Activated naive CD8-positive, alpha-beta T cell (primary cell): Measurements from ENCODE around the gene PCNP.
"Not testable (repeated sequence)": the region's sequence is repeated elsewhere in the genome, so short reads cannot be mapped to it uniquely, and the experiment has no call there.

Experiments used
- H3K27ac Mint-ChIP-seq: one replicate; pipeline ENCODE4 v1.8.0; 2021; ENCODE audit warnings: mixed read lengths
- H3K27me3 Mint-ChIP-seq: one replicate; pipeline ENCODE4 v1.8.0; 2021; ENCODE audit warnings: mixed read lengths
- H3K36me3 Mint-ChIP-seq: one replicate; pipeline ENCODE4 v1.8.0; 2021; ENCODE audit warnings: mixed read lengths
- H3K4me1 Mint-ChIP-seq: one replicate; pipeline ENCODE4 v1.8.0; 2021; ENCODE audit warnings: low read depth, mixed read lengths
- H3K4me3 Mint-ChIP-seq: one replicate; pipeline ENCODE4 v1.8.0; 2021; ENCODE audit warnings: mild to moderate bottlenecking, mixed read lengths
- H3K9me3 Mint-ChIP-seq: one replicate; pipeline ENCODE4 v1.8.0; 2021; ENCODE audit warnings: low read depth, mixed read lengths

Gene PCNP

GRCh38 chr3:101603184-101603583, 29.2 kb downstream of the PCNP start:
- Mint-ChIP-seq H3K36me3 (peaks cover 2% of the 10 kb centered on the region), H3K4me1 (no peaks in the 10 kb centered on the region), H3K4me3 (no peak overlapping the region), H3K27me3 (no peaks in the 10 kb centered on the region), H3K9me3 (no peaks in the 10 kb centered on the region), H3K27ac (no peak overlapping the region)

GRCh38 chr3:101605398-101605797, 31.4 kb downstream of the PCNP start:
- H3K36me3 Mint-ChIP-seq, H3K9me3 Mint-ChIP-seq, H3K4me1 Mint-ChIP-seq, H3K27me3 Mint-ChIP-seq, H3K27ac Mint-ChIP-seq, H3K4me3 Mint-ChIP-seq: not testable (repeated sequence)

- Mint-ChIP-seq H3K27me3 (no peaks in the 10 kb centered on the region), H3K9me3 (no peaks in the 10 kb centered on the region), H3K27ac (no peak overlapping the region), H3K4me1 (no peaks in the 10 kb centered on the region), H3K4me3 (no peak overlapping the region), H3K36me3 (no peaks in the 10 kb centered on the region)
Measured at GRCh38 chr3:101611023-101611422, 37.0 kb downstream of the PCNP start.

DNA sequence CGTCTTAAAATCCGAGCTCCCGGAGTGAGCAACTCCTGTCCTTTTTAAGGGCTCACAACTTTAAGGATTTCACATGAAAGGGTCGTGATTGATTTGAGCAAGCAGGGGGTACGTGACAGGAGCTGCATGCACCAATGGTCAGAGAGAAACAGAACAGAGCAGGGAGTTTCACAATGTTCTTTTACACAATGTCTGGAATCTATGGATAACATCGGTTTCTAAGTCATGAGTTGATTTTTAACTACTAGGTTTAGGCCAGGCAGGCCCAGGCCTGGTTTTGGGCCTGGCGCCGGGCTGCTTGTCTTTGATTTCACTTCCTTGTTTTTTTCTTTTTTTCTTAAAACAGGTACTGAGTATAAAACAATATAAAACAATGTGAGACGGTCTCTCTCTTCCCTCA, 39.0 kb downstream of the PCNP start:
- H3K4me1 Mint-ChIP-seq, H3K9me3 Mint-ChIP-seq, H3K36me3 Mint-ChIP-seq, H3K27ac Mint-ChIP-seq, H3K27me3 Mint-ChIP-seq, H3K4me3 Mint-ChIP-seq: not testable (repeated sequence)

- no peaks in the 10 kb centered on the region for H3K9me3 Mint-ChIP-seq
- no peak overlapping the region for H3K27ac Mint-ChIP-seq
- no peaks in the 10 kb centered on the region for H3K4me1 Mint-ChIP-seq
- no peaks in the 10 kb centered on the region for H3K36me3 Mint-ChIP-seq
- H3K4me3 Mint-ChIP-seq, result no peak overlapping the region
- no peaks in the 10 kb centered on the region for H3K27me3 Mint-ChIP-seq
Measured at GRCh38 chr3:101615525-101615924, 41.5 kb downstream of the PCNP start.

DNA sequence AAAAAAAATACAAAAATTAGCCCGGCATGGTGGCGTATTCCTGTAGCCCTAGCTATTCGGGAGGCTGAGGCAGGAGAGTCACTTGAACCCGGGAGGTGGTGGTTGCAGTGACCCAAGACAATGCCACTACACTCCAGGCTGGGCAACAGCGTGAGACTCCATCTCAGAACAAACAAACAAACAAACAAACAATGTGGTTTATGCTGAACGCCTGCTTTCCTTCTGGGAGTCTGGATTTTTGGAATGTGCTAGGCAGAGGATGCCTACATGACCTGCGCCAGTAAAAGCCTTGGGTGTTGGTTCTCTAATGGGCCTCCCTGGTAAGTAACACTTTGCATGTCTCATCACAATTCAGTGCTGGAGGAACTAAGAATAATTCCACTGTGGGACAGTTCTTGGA, 43.5 kb downstream of the PCNP start:
- H3K4me3 Mint-ChIP-seq, result no peak overlapping the region
- H3K4me1 Mint-ChIP-seq, result no peaks in the 10 kb centered on the region
- H3K36me3 Mint-ChIP-seq, result no peaks in the 10 kb centered on the region
- no peak overlapping the region for H3K27ac Mint-ChIP-seq
- no peaks in the 10 kb centered on the region for H3K27me3 Mint-ChIP-seq
- H3K9me3 Mint-ChIP-seq, result no peaks in the 10 kb centered on the region

GRCh38 chr3:101618726-101619125, 44.7 kb downstream of the PCNP start:
- no peaks in the 10 kb centered on the region for H3K36me3 Mint-ChIP-seq
- no peaks in the 10 kb centered on the region for H3K9me3 Mint-ChIP-seq
- H3K27ac Mint-ChIP-seq, result no peak overlapping the region
- no peak overlapping the region for H3K4me3 Mint-ChIP-seq
- no peaks in the 10 kb centered on the region for H3K27me3 Mint-ChIP-seq
- H3K4me1 Mint-ChIP-seq, result no peaks in the 10 kb centered on the region

DNA sequence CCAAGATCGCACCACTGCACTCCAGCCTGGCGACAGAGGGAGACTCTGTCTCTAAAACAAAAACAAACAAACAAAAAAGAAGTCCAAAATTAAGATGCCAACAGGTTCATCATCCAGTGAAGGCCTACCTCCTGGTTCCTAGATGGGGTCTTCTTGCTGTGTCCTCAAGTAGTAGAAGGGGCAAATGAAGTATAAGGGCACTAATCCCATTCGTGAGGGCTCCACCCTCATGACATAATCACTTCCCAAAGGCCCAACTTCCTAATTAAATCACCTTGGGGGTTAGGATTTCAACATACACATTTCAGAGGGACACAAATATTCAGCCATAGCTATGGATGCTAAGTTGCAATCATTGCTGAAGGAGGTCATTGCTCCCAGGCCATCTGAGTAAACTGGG, 45.8 kb downstream of the PCNP start:
- Mint-ChIP-seq H3K4me3 (no peak overlapping the region), H3K36me3 (no peaks in the 10 kb centered on the region), H3K27ac (no peak overlapping the region), H3K4me1 (no peaks in the 10 kb centered on the region), H3K9me3 (no peaks in the 10 kb centered on the region), H3K27me3 (no peaks in the 10 kb centered on the region)

DNA sequence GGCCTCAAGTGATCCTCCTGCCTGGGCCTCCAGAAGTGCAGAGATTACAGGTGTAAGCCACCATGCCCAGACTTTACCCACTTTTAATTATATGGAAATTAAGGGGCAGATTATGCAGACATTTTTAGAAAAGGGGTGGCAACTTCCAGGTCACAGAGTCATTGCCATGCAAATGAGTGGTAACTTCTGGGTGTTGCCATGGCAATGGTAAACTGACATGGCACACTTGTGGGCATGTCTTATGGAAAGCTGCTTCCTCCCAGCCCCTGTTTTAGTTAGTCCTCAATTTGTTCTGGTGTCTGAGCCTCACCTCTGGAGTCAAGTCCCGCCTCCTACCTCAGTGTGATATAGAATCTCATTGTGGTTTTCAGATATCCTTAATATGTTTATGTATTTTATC, 49.7 kb downstream of the PCNP start:
- Mint-ChIP-seq H3K27ac (no peak overlapping the region), H3K27me3 (no peaks in the 10 kb centered on the region), H3K36me3 (peaks cover 5% of the 10 kb centered on the region), H3K4me1 (no peaks in the 10 kb centered on the region), H3K9me3 (no peaks in the 10 kb centered on the region), H3K4me3 (no peak overlapping the region)

- no peaks in the 10 kb centered on the region for H3K4me1 Mint-ChIP-seq
- no peak overlapping the region for H3K4me3 Mint-ChIP-seq
- no peaks in the 10 kb centered on the region for H3K9me3 Mint-ChIP-seq
- H3K36me3 Mint-ChIP-seq, result peaks cover 5% of the 10 kb centered on the region
- no peaks in the 10 kb centered on the region for H3K27me3 Mint-ChIP-seq
- H3K27ac Mint-ChIP-seq, result no peak overlapping the region
Measured at GRCh38 chr3:101624857-101625256, 50.9 kb downstream of the PCNP start.

GRCh38 chr3:101625879-101626278, 51.9 kb downstream of the PCNP start:
- Mint-ChIP-seq H3K27me3 (no peaks in the 10 kb centered on the region), H3K9me3 (no peaks in the 10 kb centered on the region), H3K36me3 (peaks cover 5% of the 10 kb centered on the region), H3K4me1 (no peaks in the 10 kb centered on the region), H3K4me3 (no peak overlapping the region), H3K27ac (no peak overlapping the region)

- Mint-ChIP-seq H3K4me3 (no peak overlapping the region), H3K9me3 (no peaks in the 10 kb centered on the region), H3K27ac (no peak overlapping the region), H3K36me3 (peaks cover 5% of the 10 kb centered on the region), H3K27me3 (no peaks in the 10 kb centered on the region), H3K4me1 (no peaks in the 10 kb centered on the region)
Measured at GRCh38 chr3:101629219-101629618, 55.2 kb downstream of the PCNP start.

GRCh38 chr3:101631098-101631796, 57.3 kb downstream of the PCNP start:
- H3K27ac Mint-ChIP-seq, result no peak overlapping the region
- H3K4me1 Mint-ChIP-seq, result peaks cover 1% of the 10 kb centered on the region
- no peaks in the 10 kb centered on the region for H3K36me3 Mint-ChIP-seq
- no peaks in the 10 kb centered on the region for H3K9me3 Mint-ChIP-seq
- no peak overlapping the region for H3K4me3 Mint-ChIP-seq
- no peaks in the 10 kb centered on the region for H3K27me3 Mint-ChIP-seq

- H3K4me1 Mint-ChIP-seq, H3K4me3 Mint-ChIP-seq, H3K9me3 Mint-ChIP-seq, H3K27ac Mint-ChIP-seq, H3K36me3 Mint-ChIP-seq, H3K27me3 Mint-ChIP-seq: not testable (repeated sequence)
Measured at GRCh38 chr3:101631959-101632358, 58.0 kb downstream of the PCNP start.

DNA sequence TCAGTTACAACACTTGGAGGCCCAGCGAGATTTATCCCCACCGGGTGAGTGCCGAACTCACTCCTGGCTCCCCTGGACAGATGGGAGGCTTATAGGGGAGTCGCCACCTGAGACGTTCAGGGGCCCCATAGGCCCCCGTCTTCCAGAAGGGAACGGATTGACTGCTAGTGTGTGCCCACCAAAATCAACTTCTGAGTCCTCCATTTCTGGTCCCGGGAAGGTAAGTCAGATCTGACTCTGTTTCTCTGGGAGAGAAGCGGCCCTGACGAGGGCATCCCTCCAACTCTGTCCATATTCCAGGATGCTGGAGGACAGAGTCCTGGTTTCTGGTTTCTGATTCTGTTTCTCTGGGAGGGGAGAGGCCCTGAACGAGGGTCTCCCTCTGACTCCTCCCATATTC, 58.6 kb downstream of the PCNP start:
- H3K27me3 Mint-ChIP-seq, result no peaks in the 10 kb centered on the region
- H3K36me3 Mint-ChIP-seq, result no peaks in the 10 kb centered on the region
- peaks cover 3% of the 10 kb centered on the region for H3K4me1 Mint-ChIP-seq
- no peak overlapping the region for H3K27ac Mint-ChIP-seq
- no peaks in the 10 kb centered on the region for H3K9me3 Mint-ChIP-seq
- no peak overlapping the region for H3K4me3 Mint-ChIP-seq

DNA sequence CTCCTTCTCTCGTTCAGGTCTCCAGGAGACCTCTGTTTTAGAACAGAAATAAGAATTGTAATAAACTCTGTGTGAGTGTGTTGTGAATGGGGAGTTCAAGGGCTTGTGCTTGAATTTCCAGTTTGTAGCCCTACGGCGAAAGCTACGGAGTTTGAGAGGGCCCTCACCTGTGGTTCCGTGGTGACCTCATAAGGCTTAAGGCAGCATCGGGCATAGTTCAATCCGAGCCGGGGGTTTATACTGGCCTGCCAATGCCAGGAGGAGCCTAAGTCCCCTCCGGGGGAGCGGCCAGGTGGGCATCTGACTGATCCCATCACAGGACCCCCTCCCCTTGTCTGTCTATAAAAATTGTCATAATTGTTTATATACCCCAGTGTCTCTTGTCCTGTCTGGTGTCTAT, 59.2 kb downstream of the PCNP start:
- Mint-ChIP-seq H3K27ac (no peak overlapping the region), H3K27me3 (no peaks in the 10 kb centered on the region), H3K4me1 (peaks cover 3% of the 10 kb centered on the region), H3K4me3 (no peak overlapping the region), H3K9me3 (no peaks in the 10 kb centered on the region), H3K36me3 (no peaks in the 10 kb centered on the region)
